A549 treated with dexamethasone at 1 μM for 4 hours (cell line): ENCODE data around the gene CARTPT. TPM values are rescaled to one million over a fixed set of nuclear protein-coding genes. Genes with fewer than 3 reads are reported as not detected.

Experiments
- total RNA-seq: library from RNA; stranded (reverse); fragments of 200-300 nt; extraction: Qiagen RNA extraction; gene quantifications from 5 replicates; pipeline ENCODE4 v1.2.3, GENCODE V29; 2022

Gene CARTPT
- not detected in 5 replicates for total RNA-seq

GRCh38 chr5:71719063-71719964 is at the start of gene CARTPT:
Gene CARTPT, plus strand, starts transcription at chr5:71719275. Its CDS starts 19 bp downstream, at chr5:71719294.

Other genes starting within 250 kb of the CARTPT start
- gene MCCC2, start 131.9 kb upstream of the CARTPT start, total RNA-seq, result 39.5 to 48.6 TPM (median 46.4 TPM) in 5 replicates